HFFc6 (cell line): Measurements from ENCODE around the gene BRAF. TPM values are rescaled to one million over a fixed set of nuclear protein-coding genes. Genes with fewer than 3 reads are reported as not detected.

Source experiments
- DNase-seq: peaks from one replicate; pipeline ENCODE4 v3.0.0-alpha.2; 2018
- H3K27ac Mint-ChIP-seq: 2 replicates; pipeline ENCODE4 v1.8.0; 2020; ENCODE audit warnings: mild to moderate bottlenecking, mixed read lengths
- H3K27me3 Mint-ChIP-seq: 2 replicates; pipeline ENCODE4 v1.8.0; 2021; ENCODE audit warnings: mild to moderate bottlenecking, moderate library complexity, mixed read lengths; ENCODE audit not compliant: insufficient read depth
- H3K36me3 Mint-ChIP-seq: 2 replicates; pipeline ENCODE4 v1.8.0; 2021; ENCODE audit warnings: low read depth, mixed read lengths
- H3K4me1 Mint-ChIP-seq: 2 replicates; pipeline ENCODE4 v1.8.0; 2020; ENCODE audit warnings: low read depth, mixed read lengths
- H3K4me3 Mint-ChIP-seq: 2 replicates; pipeline ENCODE4 v1.8.0; 2020; ENCODE audit warnings: mild to moderate bottlenecking, moderate library complexity, mixed read lengths
- H3K9me3 Mint-ChIP-seq: 2 replicates; pipeline ENCODE4 v1.8.0; 2020; ENCODE audit warnings: mild to moderate bottlenecking, mixed read lengths
- total RNA-seq, 6 experiments: library from RNA; stranded (reverse); fragmentation: NEBNext Ultra II Directional; extraction: Animal tissue kit (Norgen Biotek cat#: 25700); gene quantifications; 2 replicates in 1 of 6; 3 replicates in 5 of 6; pipeline ENCODE4 v1.2.3, GENCODE V29; 2021
- TF ChIP-seq, protein P1 (sequence below): fragments of 200-600 bp; sonication (generic); IDR thresholded peaks from 2 replicates; pipeline ENCODE4 v1.5.0; 2021; ENCODE audit warnings: antibody characterized with exemption, mild to moderate bottlenecking

The BRAF gene
- total RNA-seq, 6 experiments from 2014 or later, result 20.3 to 24.2 (median 22.8) TPM

DNA sequence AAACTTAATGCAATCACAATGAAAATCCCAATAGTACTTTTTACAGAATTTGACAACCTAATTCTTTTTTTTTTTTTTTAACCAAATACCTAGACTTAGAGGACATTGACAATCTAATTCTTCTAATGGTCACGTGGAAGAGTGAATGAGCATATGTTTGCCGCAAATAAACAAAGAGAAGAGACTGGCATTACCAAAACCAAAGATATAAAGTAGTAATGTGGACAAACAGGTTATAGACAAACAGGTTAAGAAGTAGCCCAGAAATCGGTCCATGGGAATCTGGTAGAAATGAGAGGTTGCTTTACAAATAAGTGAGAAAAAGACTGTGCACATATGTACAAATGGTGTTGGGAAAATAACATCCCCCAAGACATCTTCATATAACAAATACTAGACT is 27.7 kb downstream of the BRAF start:
- H3K27me3 Mint-ChIP-seq, result peaks cover 1% of the 10 kb centered on the region; the same call in 1 of the 2 replicates

GRCh38 chr7:140889645-140890044 is 35.1 kb downstream of the BRAF start:
- no peaks in the 10 kb centered on the region for H3K9me3 Mint-ChIP-seq
- peaks cover 19% of the 10 kb centered on the region for H3K4me1 Mint-ChIP-seq
- no peaks in the 10 kb centered on the region for H3K36me3 Mint-ChIP-seq
- H3K4me3 Mint-ChIP-seq, result no peak overlapping the region
- no peak for DNase-seq
- TF ChIP-seq, protein P1, sequence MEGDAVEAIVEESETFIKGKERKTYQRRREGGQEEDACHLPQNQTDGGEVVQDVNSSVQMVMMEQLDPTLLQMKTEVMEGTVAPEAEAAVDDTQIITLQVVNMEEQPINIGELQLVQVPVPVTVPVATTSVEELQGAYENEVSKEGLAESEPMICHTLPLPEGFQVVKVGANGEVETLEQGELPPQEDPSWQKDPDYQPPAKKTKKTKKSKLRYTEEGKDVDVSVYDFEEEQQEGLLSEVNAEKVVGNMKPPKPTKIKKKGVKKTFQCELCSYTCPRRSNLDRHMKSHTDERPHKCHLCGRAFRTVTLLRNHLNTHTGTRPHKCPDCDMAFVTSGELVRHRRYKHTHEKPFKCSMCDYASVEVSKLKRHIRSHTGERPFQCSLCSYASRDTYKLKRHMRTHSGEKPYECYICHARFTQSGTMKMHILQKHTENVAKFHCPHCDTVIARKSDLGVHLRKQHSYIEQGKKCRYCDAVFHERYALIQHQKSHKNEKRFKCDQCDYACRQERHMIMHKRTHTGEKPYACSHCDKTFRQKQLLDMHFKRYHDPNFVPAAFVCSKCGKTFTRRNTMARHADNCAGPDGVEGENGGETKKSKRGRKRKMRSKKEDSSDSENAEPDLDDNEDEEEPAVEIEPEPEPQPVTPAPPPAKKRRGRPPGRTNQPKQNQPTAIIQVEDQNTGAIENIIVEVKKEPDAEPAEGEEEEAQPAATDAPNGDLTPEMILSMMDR, result no peak
- no peaks in the 10 kb centered on the region; the same call in 1 of the 2 replicates for H3K27me3 Mint-ChIP-seq
- no peak overlapping the region for H3K27ac Mint-ChIP-seq

More for the DNA sequence above, 27.7 kb downstream of the BRAF start:
- Mint-ChIP-seq H3K36me3 (no peaks in the 10 kb centered on the region), H3K9me3 (no peaks in the 10 kb centered on the region), H3K4me1 (peaks cover 23% of the 10 kb centered on the region), H3K4me3 (no peak overlapping the region), H3K27ac (no peak overlapping the region)
- no peak for DNase-seq
- TF ChIP-seq, protein P1, result no peak

DNA sequence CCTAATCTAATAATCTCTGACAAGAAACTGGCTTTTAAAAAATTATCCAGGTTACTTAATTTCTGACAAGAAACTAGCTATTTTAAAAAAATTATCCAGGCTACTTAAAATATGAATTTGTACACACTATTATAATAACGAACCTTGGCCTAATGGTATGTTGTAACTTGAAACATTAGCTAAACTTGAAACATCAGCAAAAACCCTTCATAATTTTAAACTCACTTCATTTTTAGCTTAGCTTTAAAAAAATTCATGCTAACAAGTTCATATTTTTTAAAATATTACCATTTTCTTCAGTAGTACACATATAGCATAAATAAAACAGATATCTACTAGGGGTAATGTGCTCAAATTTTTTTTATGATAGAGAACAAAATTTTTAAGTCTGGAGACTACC is 35.6 kb downstream of the BRAF start:
- TF ChIP-seq, protein P1, result no peak
- H3K27me3 Mint-ChIP-seq, result no peaks in the 10 kb centered on the region; the same call in 1 of the 2 replicates
- no peaks in the 10 kb centered on the region for H3K9me3 Mint-ChIP-seq
- no peak overlapping the region for H3K27ac Mint-ChIP-seq
- H3K4me1 Mint-ChIP-seq, result peaks cover 19% of the 10 kb centered on the region
- H3K4me3 Mint-ChIP-seq, result no peak overlapping the region
- DNase-seq, result no peak
- no peaks in the 10 kb centered on the region for H3K36me3 Mint-ChIP-seq

DNA sequence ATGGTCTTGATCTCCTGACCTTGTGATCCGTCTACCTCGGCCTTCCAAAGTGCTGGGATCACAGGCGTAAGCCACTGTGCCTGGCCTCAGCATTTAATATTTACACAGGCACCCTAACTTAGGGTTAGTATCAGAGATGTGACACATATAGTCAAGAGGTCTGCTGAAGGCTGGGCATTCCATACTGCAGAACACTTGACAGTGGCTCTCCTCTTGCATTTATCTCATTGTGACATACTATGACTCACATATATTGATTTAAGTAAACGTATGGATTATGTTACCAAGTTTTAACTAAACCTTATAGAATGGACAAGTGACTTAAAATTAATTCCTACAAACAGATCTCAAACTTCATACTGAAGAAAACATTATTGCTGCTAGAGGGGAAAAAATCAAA is 36.6 kb downstream of the BRAF start:
- TF ChIP-seq, protein P1, result no peak
- DNase-seq, result no peak
- Mint-ChIP-seq H3K36me3 (no peaks in the 10 kb centered on the region), H3K4me3 (no peak overlapping the region), H3K9me3 (no peaks in the 10 kb centered on the region), H3K4me1 (peaks cover 13% of the 10 kb centered on the region), H3K27me3 (no peaks in the 10 kb centered on the region; the same call in 1 of the 2 replicates), H3K27ac (no peak overlapping the region)

GRCh38 chr7:140885735-140886334 is 38.9 kb downstream of the BRAF start:
- no peaks in the 10 kb centered on the region for H3K9me3 Mint-ChIP-seq
- H3K27me3 Mint-ChIP-seq, result no peaks in the 10 kb centered on the region; the same call in 1 of the 2 replicates

More at GRCh38 chr7:140885735-140886334, 38.9 kb downstream of the BRAF start:
- H3K36me3 Mint-ChIP-seq, result no peaks in the 10 kb centered on the region
- no peak overlapping the region for H3K4me3 Mint-ChIP-seq
- TF ChIP-seq, protein P1, result no peak
- no peak for DNase-seq
- peaks cover 13% of the 10 kb centered on the region for H3K4me1 Mint-ChIP-seq
- no peak overlapping the region for H3K27ac Mint-ChIP-seq
